Myocyte (in vitro differentiated cells): Measurements from ENCODE around the gene COMMD8. TPM values are rescaled to one million over a fixed set of nuclear protein-coding genes. Genes with fewer than 3 reads are reported as not detected.

ENCODE experiments used
- total RNA-seq: library from RNA; depleted of rRNA; stranded (reverse); fragments of >200 nt; gene quantifications from 2 replicates; pipeline ENCODE4 v1.2.3, GENCODE V29; 2014

The COMMD8 gene
- total RNA-seq, 1 donor from 2014 or later = 28.7 TPM

Other genes with a start within 250 kb of the COMMD8 start
- gene ATP10D, start 21.6 kb upstream of the COMMD8 start, total RNA-seq = 24.5 and 35.9 TPM in 2 replicates